GM18508 (cell line): ENCODE results near the gene FAM216A.
"Not testable (repeated sequence)": the region's sequence is repeated elsewhere in the genome, so short reads cannot be mapped to it uniquely, and the experiment has no call there.

Experiments used
- ATAC-seq: cut with Tn5 transposase; IDR thresholded peaks from one replicate; pipeline ENCODE4 v1.9.1; 2021; ENCODE audit warnings: moderate number of reproducible peaks; ENCODE audit not compliant: insufficient read depth, unreplicated experiment

FAM216A gene

GRCh38 chr12:110468214-110469048 is at the start of gene FAM216A, which contains the start of gene GPN3:
Gene FAM216A (plus strand): TSS chr12:110468845. CDS start chr12:110468876, 31 bp downstream.
Gene GPN3 (minus strand): TSS chr12:110468257. CDS start chr12:110468203, 54 bp downstream.
- peak; percentile 53 for ATAC-seq

GRCh38 chr12:110420644-110421043 is 48.0 kb upstream of the FAM216A start:
- not testable (repeated sequence) for ATAC-seq

DNA sequence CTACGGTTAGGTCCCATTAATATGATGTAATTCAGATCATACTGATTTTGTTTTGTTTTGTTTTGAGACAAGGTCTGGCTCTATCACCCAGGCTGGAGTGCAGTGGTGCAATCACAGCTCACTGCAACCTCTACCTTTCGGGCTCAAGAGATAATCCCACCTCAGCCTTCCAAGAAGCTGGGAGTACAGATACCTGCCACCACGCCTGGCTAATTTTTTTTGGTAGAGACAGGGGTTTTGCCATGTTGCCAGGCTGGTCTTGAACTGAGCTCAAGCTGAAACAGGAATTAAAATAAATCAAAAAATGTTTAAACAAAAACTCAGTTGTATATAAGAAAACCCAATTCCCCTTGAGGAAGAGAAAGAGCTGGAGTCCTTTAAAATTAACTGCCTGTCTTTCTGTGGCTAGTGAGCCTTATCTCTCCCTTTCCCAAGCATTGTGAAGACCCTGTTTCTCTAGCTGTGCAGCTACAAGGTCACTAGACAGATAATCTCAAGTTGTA is 47.4 kb upstream of the FAM216A start:
- no peak for ATAC-seq

GRCh38 chr12:110421701-110422100 is 46.9 kb upstream of the FAM216A start:
- ATAC-seq, result no peak

DNA sequence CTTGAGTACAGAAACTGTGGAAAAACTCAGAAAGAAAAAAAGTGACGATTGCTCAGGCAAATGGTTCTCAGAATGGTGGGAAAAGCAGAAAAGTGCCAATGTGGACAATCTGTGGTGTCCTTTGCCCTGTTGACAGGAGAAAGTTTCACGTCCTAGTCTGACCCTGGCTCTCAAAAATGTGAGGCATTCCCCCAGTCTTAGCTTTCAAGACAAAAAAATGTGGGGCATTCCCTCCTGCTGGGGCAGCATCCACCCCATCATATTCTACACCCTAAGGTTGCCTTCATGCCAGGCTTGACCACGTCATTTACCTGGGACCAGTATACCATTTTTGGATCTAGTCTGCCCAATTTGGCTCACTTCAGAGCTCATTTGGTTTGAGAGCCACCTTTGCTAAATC is 44.4 kb upstream of the FAM216A start:
- no peak for ATAC-seq

DNA sequence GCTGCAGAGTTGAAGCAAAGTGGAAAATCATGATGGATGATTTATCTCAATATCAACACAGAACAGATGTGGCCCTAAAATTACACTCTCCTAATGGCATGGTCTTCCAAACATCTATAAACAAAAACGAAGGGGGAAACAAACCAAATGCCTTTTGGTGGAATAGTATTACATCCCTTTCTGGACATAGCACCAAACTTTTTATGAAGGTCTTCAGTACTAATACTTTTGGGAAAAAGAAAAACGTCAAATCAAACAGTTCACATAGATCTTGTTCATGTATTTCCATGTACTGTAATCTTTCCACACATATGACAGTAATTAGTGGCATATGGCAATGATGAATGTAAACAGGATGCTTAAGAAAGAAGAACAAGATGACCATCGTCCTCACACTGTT is 42.2 kb upstream of the FAM216A start:
- ATAC-seq, result no peak

DNA sequence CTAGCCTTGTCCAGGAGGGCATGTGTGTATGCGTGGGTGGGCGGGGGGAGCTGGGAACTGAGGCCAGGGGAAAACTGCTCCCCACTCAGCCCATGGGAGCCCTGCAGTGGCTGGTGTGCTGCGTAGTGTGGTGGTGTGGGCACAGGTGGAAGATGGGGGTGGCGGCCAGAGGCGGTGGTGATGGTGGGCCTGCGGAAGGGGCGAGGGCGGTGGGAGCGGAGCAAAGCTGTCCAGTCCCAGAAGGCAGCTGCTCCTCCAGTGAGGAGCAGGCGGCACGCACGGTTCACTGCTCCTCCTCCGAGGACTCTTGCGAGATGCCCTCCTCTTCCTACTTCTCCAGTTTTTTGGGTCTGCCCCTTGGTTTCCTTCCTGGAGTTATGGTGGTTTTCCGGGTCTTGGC is 39.0 kb upstream of the FAM216A start:
- ATAC-seq, result not testable (repeated sequence)

GRCh38 chr12:110431957-110432587 is 36.6 kb upstream of the FAM216A start:
- no peak for ATAC-seq

GRCh38 chr12:110436231-110436630 is 32.4 kb upstream of the FAM216A start:
- ATAC-seq, result no peak

- ATAC-seq, result no peak
These were observed 24.2 kb upstream of the FAM216A start for GRCh38 chr12:110444455-110444854.

DNA sequence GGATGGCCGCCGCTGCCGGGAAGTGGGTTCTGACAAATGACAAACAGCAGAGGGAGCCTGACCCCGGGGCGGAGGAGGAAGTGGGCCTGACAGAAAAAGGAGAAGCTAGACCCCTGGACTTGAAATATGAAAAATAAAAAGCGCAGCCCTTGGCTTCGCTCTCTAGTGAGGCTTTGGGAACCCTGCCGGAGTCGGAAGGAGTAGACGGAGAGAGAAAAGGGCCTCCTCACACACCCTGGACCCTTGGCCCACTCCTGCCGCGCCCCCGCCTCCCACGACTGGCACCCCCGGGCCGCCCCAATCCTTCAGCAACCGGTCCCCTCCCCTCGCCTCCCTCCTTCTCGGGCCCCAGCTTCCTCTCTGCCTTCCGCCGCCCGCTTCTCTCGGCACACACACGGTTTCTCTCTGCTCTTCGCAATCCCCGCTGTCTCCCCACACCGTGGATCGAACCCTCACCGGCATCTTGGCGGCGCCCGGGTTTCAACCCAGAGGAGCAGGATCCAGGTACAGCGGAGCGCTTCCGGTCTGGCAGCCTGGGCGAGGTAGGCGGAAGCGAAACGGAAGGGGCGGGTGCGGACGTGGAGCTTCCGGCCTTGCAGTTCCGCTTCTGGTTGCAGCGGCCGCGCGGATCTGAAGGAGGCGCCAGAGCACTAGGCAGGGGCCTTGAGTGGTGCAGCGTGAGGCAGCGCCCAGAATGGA is 18.7 kb upstream of the FAM216A start, which contains the start of gene ARPC3:
TSS of gene ARPC3 (minus strand) at position 539 of the 699 bp plus-strand sequence. CDS start at position 462, 77 bp downstream.
- ATAC-seq, result peak; percentile 62

- ATAC-seq, result no peak
These were observed 17.4 kb upstream of the FAM216A start for GRCh38 chr12:110451263-110451662.

GRCh38 chr12:110453569-110454296 is 14.9 kb upstream of the FAM216A start:
- ATAC-seq, result no peak

DNA sequence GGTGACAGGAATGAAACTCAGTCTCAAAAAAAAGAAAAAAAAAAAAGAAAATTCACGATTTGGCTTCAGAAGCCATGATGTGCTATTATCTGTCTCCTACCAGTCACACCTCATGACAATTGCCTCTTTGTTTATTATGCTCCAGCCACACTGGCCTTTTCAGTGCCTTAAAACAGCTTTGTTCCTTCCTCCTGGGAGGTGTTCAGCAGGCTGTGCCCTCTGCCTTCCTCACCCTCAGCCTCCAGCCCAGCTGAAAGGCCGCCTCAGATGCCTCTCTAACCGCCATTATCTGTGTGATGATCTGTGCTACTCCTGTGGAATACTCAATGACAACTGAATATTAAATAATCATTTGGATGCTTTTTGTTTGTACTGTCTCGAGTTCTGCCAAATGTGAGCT is 9.9 kb upstream of the FAM216A start:
- ATAC-seq, result no peak

GRCh38 chr12:110461189-110461588 is 7.5 kb upstream of the FAM216A start:
- not testable (repeated sequence) for ATAC-seq

GRCh38 chr12:110465024-110465423 is 3.6 kb upstream of the FAM216A start:
- ATAC-seq, result no peak

DNA sequence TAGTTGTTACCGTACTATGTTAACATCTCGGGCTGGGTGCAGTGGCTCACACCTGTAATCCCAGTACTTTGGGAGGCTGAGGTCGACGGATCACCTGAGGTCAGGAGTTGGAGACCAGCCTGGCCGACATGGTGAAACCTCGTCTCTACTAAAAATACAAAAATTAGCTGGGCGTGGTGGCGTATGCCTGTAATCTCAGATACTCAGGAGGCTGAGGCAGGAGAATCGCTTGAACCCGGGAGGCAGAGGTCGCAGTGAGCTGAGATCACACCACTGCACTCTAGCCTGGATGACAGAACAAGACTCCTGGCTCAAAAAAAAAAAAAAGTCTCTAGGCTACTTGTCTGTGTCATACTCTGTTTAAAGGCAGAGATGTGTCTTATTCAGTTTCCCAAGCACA is 2.9 kb upstream of the FAM216A start:
- not testable (repeated sequence) for ATAC-seq

GRCh38 chr12:110466791-110467190 is 1.9 kb upstream of the FAM216A start:
- no peak for ATAC-seq

- no peak for ATAC-seq
These were observed 815 bp upstream of the FAM216A start for GRCh38 chr12:110467847-110468213.

- ATAC-seq, result no peak
These were observed 6.8 kb downstream of the FAM216A start for GRCh38 chr12:110475426-110475825.
